Motor neuron (in vitro differentiated cells): ENCODE data around the gene TSFM. TPM values are rescaled to one million over a fixed set of nuclear protein-coding genes. Genes with fewer than 3 reads are reported as not detected.

Source experiments
- ATAC-seq, 8 experiments: fragments of 200-7000 bp; cut with Tn5 transposase; replicated peaks in 6 of 8; 2 replicates each; pipeline ENCODE4 v1.8.0; 2021; ENCODE audit warnings: mild to moderate bottlenecking in 8 of 8, moderate library complexity in 8 of 8
- H3K27ac ChIP-seq, 2 donors: fragments of 250-450 bp; sonication (Bioruptor Pico); 2 replicates each; pipeline ENCODE4 v1.9.0; 2021; ENCODE audit warnings: antibody characterized with exemption in 2 of 2, mild to moderate bottlenecking in 2 of 2, moderate library complexity in 1 of 2
- H3K4me1 ChIP-seq, 2 donors: fragments of 250-450 bp; sonication (Bioruptor Pico); replicated peaks in 1 of 2; 2 replicates each; pipeline ENCODE4 v1.6.1; 2021; ENCODE audit warnings: antibody characterized with exemption in 2 of 2, mild to moderate bottlenecking in 2 of 2, moderate library complexity in 1 of 2
- H3K4me3 ChIP-seq, 5 donors: fragments of 250-450 bp; sonication (Bioruptor Pico); 2 replicates each; pipeline ENCODE4 v1.9.0; 2021; ENCODE audit warnings: antibody characterized with exemption in 5 of 5, mild to moderate bottlenecking in 5 of 5, moderate library complexity in 4 of 5
- WGBS, 10 experiments: fragments of 450-650 bp; shearing (Covaris generic); methylation state at CpG; one replicate each; pipeline ENCODE4 v1.0.0; 2022; 5-methylcytosine and 5-hydroxymethylcytosine counted together
- in situ Hi-C, 9 experiments: fragments of 400-800 bp; cut with MboI; loops; one replicate each; pipeline ENCODE4 v1.15.0; 2021; ENCODE audit warnings: low sequenced_read_pairs in 9 of 9, low pct_unique_long_range_greater_than_20kb in 2 of 9; ENCODE audit not compliant: unreplicated experiment in 9 of 9
- total RNA-seq, 8 experiments: library from RNA; unstranded; fragments of 300-600 nt; gene quantifications; 2 replicates each; pipeline versions ENCODE4 v1.2.3 to v1.2.4, GENCODE V29; 2022

TSFM gene
- total RNA-seq, 8 experiments from 2014 or later, result 15.2 to 39.7 (median 24.3) TPM

GRCh38 chr12:57751788-57752667 is 30.6 kb upstream of the TSFM start, which contains the start of gene CDK4:
Gene CDK4 (minus strand): TSS chr12:57752310. CDS start chr12:57751717, 593 bp downstream.
- peak; percentile 77 to 83 (median 80) for ATAC-seq
- 0% methylated on average over 1 to 10 of the region's 58 CpGs; no CpG with 5 or more reads in 5 of the 10 experiments for WGBS, 10 experiments

GRCh38 chr12:57752668-57753000 is 30.0 kb upstream of the TSFM start:
- no peak for ATAC-seq
- Histone ChIP-seq H3K27ac (peak overlapping the region in 1 of 2 donors; percentile 48), H3K4me3 (peak overlapping the region in 4 of 5 donors; percentile 9 to 22 (median 14)), H3K4me1 (peaks cover 27% of the 10 kb centered on the region in 2 donors)
- WGBS, 10 experiments, result 0 to 40% (median 1%) methylated on average over 1 to 5 of the region's 5 CpGs; no CpG with 5 or more reads in 2 of the 10 experiments
- in situ Hi-C loops, result no loop called here

More at GRCh38 chr12:57751788-57752667, 30.6 kb upstream of the TSFM start, which contains the start of gene CDK4:
- peak within 1 kb of the TSS; percentile 86 to 93 for H3K27ac ChIP-seq
- H3K4me3 ChIP-seq, result peak within 1 kb of the TSS; percentile 60 to 80 (median 69)
- peaks cover 27% of the 10 kb centered on the region in 2 donors for H3K4me1 ChIP-seq
- in situ Hi-C loops, result no loop called here

GRCh38 chr12:57753756-57754337 is 28.7 kb upstream of the TSFM start:
- WGBS, 10 experiments, result 0 to 43% (median 0%) methylated on average over 1 of the region's 1 CpG; no CpG with 5 or more reads in 3 of the 10 experiments
- in situ Hi-C loops, result no loop called here
- ATAC-seq, result no peak
- Histone ChIP-seq H3K27ac (no peak overlapping the region), H3K4me1 (peaks cover 27% of the 10 kb centered on the region in 2 donors), H3K4me3 (peak overlapping the region in 4 of 5 donors; percentile 84 to 98 (median 88))

GRCh38 chr12:57754411-57755193 is 28.0 kb upstream of the TSFM start, which contains the start of gene MARCHF9:
Gene MARCHF9 (plus strand): TSS chr12:57755103. CDS start chr12:57755529, 426 bp downstream.
- H3K4me1 ChIP-seq, result peaks cover 27% of the 10 kb centered on the region in 2 donors
- WGBS, 10 experiments, result 0 to 67% (median 8%) methylated on average over 1 to 3 of the region's 41 CpGs; no CpG with 5 or more reads in 3 of the 10 experiments
- ATAC-seq, result peak in 6 of 8 experiments; percentile 11 to 51 (median 39)
- in situ Hi-C loops, result no loop called here
- H3K4me3 ChIP-seq, result peak within 1 kb of the TSS; percentile 84 to 98 (median 89)
- peak within 1 kb of the TSS; percentile 77 to 87 for H3K27ac ChIP-seq

GRCh38 chr12:57755194-57755453 is 27.5 kb upstream of the TSFM start:
- Histone ChIP-seq H3K4me1 (peaks cover 27% of the 10 kb centered on the region in 2 donors), H3K27ac (peak overlapping the region; percentile 77 to 87), H3K4me3 (peak overlapping the region; percentile 84 to 98 (median 89))
- no CpG with 5 or more reads among the region's 34 CpGs for WGBS, 10 experiments
- in situ Hi-C loops, result no loop called here
- peak in 1 of 8 experiments; percentile 0 for ATAC-seq

GRCh38 chr12:57755454-57756372 is 26.9 kb upstream of the TSFM start:
- 0% methylated on average over 1 to 4 of the region's 76 CpGs; no CpG with 5 or more reads in 6 of the 10 experiments for WGBS, 10 experiments
- H3K4me1 ChIP-seq, result peaks cover 24 to 25% of the 10 kb centered on the region in 2 donors
- peak in 5 of 8 experiments; percentile 0 to 3 (median 1) for ATAC-seq

GRCh38 chr12:57756406-57757341 is 25.9 kb upstream of the TSFM start:
- in situ Hi-C loops, result no loop called here
- Histone ChIP-seq H3K4me1 (peaks cover 21% of the 10 kb centered on the region in 2 donors), H3K4me3 (peak overlapping the region; percentile 84 to 98 (median 89)), H3K27ac (no peak overlapping the region)
- no peak for ATAC-seq
- WGBS, 10 experiments, result 8 to 100% (median 45%) methylated on average over 2 to 13 of the region's 22 CpGs; no CpG with 5 or more reads in 1 of the 10 experiments

More at GRCh38 chr12:57755454-57756372, 26.9 kb upstream of the TSFM start:
- peak overlapping the region; percentile 77 to 87 for H3K27ac ChIP-seq
- in situ Hi-C loops, result no loop called here
- peak overlapping the region; percentile 84 to 98 (median 89) for H3K4me3 ChIP-seq

GRCh38 chr12:57757771-57758170 is 24.8 kb upstream of the TSFM start:
- peaks cover 19% of the 10 kb centered on the region in 2 donors for H3K4me1 ChIP-seq
- in situ Hi-C loops, result no loop called here
- H3K27ac ChIP-seq, result no peak overlapping the region
- no peak for ATAC-seq
- 57 to 100% (median 94%) methylated on average over 1 to 4 of the region's 4 CpGs; no CpG with 5 or more reads in 3 of the 10 experiments for WGBS, 10 experiments
- no peak overlapping the region for H3K4me3 ChIP-seq

GRCh38 chr12:57758552-57759359 is 23.8 kb upstream of the TSFM start:
- 59 to 100% (median 91%) methylated on average over 1 to 16 of the region's 25 CpGs; no CpG with 5 or more reads in 5 of the 10 experiments for WGBS, 10 experiments
- Histone ChIP-seq H3K4me1 (peaks cover 11 to 13% of the 10 kb centered on the region in 2 donors), H3K27ac (no peak overlapping the region), H3K4me3 (no peak overlapping the region)
- in situ Hi-C loops, result no loop called here
- ATAC-seq, result no peak

- in situ Hi-C loops, result no loop called here
- H3K27ac ChIP-seq, result no peak overlapping the region
- ATAC-seq, result peak in 1 of 8 experiments; percentile 9
- H3K4me3 ChIP-seq, result no peak overlapping the region
- peaks cover 4 to 6% of the 10 kb centered on the region in 2 donors for H3K4me1 ChIP-seq
- 0 to 100% (median 33%) methylated on average over 1 to 3 of the region's 3 CpGs; no CpG with 5 or more reads in 1 of the 10 experiments for WGBS, 10 experiments
Measured at GRCh38 chr12:57759360-57759980, 23.1 kb upstream of the TSFM start.
